Measurements from ENCODE around the gene CCN5. TPM values are rescaled to one million over a fixed set of nuclear protein-coding genes. Genes with fewer than 3 reads are reported as not detected.

CCN5 gene
- total RNA-seq, 1 donor from 2014 or later, result not detected

GRCh38 chr20:44723798-44724362, 8.7 kb downstream of the CCN5 start:
- no peak overlapping the region for H3K4me3 Mint-ChIP-seq
- H3K9me3 Mint-ChIP-seq, result no peaks in the 10 kb centered on the region
- no peak overlapping the region for H3K27ac Mint-ChIP-seq
- TF ChIP-seq, protein P1, sequence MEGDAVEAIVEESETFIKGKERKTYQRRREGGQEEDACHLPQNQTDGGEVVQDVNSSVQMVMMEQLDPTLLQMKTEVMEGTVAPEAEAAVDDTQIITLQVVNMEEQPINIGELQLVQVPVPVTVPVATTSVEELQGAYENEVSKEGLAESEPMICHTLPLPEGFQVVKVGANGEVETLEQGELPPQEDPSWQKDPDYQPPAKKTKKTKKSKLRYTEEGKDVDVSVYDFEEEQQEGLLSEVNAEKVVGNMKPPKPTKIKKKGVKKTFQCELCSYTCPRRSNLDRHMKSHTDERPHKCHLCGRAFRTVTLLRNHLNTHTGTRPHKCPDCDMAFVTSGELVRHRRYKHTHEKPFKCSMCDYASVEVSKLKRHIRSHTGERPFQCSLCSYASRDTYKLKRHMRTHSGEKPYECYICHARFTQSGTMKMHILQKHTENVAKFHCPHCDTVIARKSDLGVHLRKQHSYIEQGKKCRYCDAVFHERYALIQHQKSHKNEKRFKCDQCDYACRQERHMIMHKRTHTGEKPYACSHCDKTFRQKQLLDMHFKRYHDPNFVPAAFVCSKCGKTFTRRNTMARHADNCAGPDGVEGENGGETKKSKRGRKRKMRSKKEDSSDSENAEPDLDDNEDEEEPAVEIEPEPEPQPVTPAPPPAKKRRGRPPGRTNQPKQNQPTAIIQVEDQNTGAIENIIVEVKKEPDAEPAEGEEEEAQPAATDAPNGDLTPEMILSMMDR (IDR thresholded peaks at IDR 0.05), result no peak
- TF ChIP-seq EZH2phosphoT487 (IDR thresholded peaks at IDR 0.05) (no peak), EZH2 (IDR thresholded peaks at IDR 0.05) (no peak)
- H4K20me1 ChIP-seq (ENCODE audit: low read depth), result no peaks in the 10 kb centered on the region
- no peaks in the 10 kb centered on the region for H3K36me3 Mint-ChIP-seq
- peaks cover 14% of the 10 kb centered on the region for H3K4me1 Mint-ChIP-seq
- H3K27me3 Mint-ChIP-seq (ENCODE audit: insufficient read depth, low read depth), result peaks cover 7% of the 10 kb centered on the region
- no peaks in the 10 kb centered on the region for H3K36me3 ChIP-seq
- H3K9ac ChIP-seq, result no peak overlapping the region
- H3K27me3 ChIP-seq, result no peaks in the 10 kb centered on the region
- H2AFZ ChIP-seq (replicated peaks), result no peak overlapping the region
- no peaks in the 10 kb centered on the region for H3F3A ChIP-seq (ENCODE audit: low read depth)
- no peaks in the 10 kb centered on the region for H3K79me2 ChIP-seq (ENCODE audit: low read depth)
- DNase-seq (ENCODE audit: low spot score), result no peak
- no peak overlapping the region for H3K27ac ChIP-seq
- no peak overlapping the region for H3K4me3 ChIP-seq
- H3K4me1 ChIP-seq, result peaks cover 4% of the 10 kb centered on the region
- H3K4me2 ChIP-seq, result no peak overlapping the region
- H3K9me3 ChIP-seq (ENCODE audit: low read depth), result no peaks in the 10 kb centered on the region

GRCh38 chr20:44724423-44725091, 9.4 kb downstream of the CCN5 start:
- Histone ChIP-seq H2AFZ (replicated peaks) (no peak overlapping the region), H3K9me3 (ENCODE audit: low read depth) (no peaks in the 10 kb centered on the region), H3K79me2 (ENCODE audit: low read depth) (no peaks in the 10 kb centered on the region), H3K4me3 (no peak overlapping the region), H3K9ac (no peak overlapping the region), H3K36me3 (no peaks in the 10 kb centered on the region), H3K4me2 (no peak overlapping the region), H3K27me3 (no peaks in the 10 kb centered on the region), H3K27ac (no peak overlapping the region), H3K4me1 (peaks cover 8% of the 10 kb centered on the region), H4K20me1 (ENCODE audit: low read depth) (no peaks in the 10 kb centered on the region), H3F3A (ENCODE audit: low read depth) (no peaks in the 10 kb centered on the region)
- no peak for DNase-seq (ENCODE audit: low spot score)
- TF ChIP-seq EZH2 (IDR thresholded peaks at IDR 0.05), result no peak
- TF ChIP-seq, protein P1 (IDR thresholded peaks at IDR 0.05), result no peak
- TF ChIP-seq EZH2phosphoT487 (IDR thresholded peaks at IDR 0.05), result no peak
- Mint-ChIP-seq H3K36me3 (no peaks in the 10 kb centered on the region), H3K27me3 (ENCODE audit: insufficient read depth, low read depth) (peaks cover 7% of the 10 kb centered on the region), H3K4me1 (peaks cover 15% of the 10 kb centered on the region), H3K4me3 (no peak overlapping the region), H3K27ac (no peak overlapping the region), H3K9me3 (no peaks in the 10 kb centered on the region)

- no peaks in the 10 kb centered on the region for H3K36me3 ChIP-seq
- Mint-ChIP-seq H3K27ac (no peak overlapping the region), H3K9me3 (no peaks in the 10 kb centered on the region), H3K36me3 (no peaks in the 10 kb centered on the region), H3K4me3 (no peak overlapping the region), H3K27me3 (ENCODE audit: insufficient read depth, low read depth) (peaks cover 7% of the 10 kb centered on the region), H3K4me1 (peaks cover 10% of the 10 kb centered on the region)
- DNase-seq (ENCODE audit: low spot score), result no peak
- H2AFZ ChIP-seq (replicated peaks), result no peak overlapping the region
- no peaks in the 10 kb centered on the region for H3K79me2 ChIP-seq (ENCODE audit: low read depth)
- no peaks in the 10 kb centered on the region for H4K20me1 ChIP-seq (ENCODE audit: low read depth)
- no peaks in the 10 kb centered on the region for H3F3A ChIP-seq (ENCODE audit: low read depth)
- H3K27ac ChIP-seq, result no peak overlapping the region
- TF ChIP-seq, protein P1 (IDR thresholded peaks at IDR 0.05), result no peak
- TF ChIP-seq EZH2phosphoT487 (IDR thresholded peaks at IDR 0.05) (no peak), EZH2 (IDR thresholded peaks at IDR 0.05) (no peak)
- no peaks in the 10 kb centered on the region for H3K9me3 ChIP-seq (ENCODE audit: low read depth)
- H3K27me3 ChIP-seq, result no peaks in the 10 kb centered on the region
- peaks cover 8% of the 10 kb centered on the region for H3K4me1 ChIP-seq
- no peak overlapping the region for H3K4me3 ChIP-seq
- no peak overlapping the region for H3K4me2 ChIP-seq
- no peak overlapping the region for H3K9ac ChIP-seq
Measured at GRCh38 chr20:44725837-44726236, 10.7 kb downstream of the CCN5 start.

All from neural progenitor cell (in vitro differentiated cells).